ENCODE results near the gene SLC2A5.

Gene SLC2A5

DNA sequence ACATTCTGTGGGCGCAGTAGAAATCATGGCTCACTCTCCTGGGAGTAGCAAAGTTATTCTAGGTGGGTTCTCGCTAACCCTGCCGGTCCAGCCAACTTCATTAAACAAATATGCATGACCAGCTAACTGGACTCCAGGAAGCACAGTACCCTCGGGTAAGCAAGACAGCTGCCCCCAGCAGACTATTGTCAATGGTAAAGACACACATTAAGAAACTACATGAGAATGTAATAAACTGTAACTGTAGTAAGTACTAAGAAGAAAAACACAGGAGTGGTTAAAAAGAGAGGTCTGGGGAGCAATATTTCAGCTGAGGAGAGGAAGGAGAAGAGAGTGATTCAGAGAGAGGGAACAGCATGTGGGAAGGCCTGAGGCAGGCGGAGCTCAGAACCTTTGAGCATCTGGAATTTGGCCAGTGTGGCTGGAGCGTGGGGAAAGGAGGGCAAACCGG is 7.4 kb downstream of the SLC2A5 start:
- H3K36me3 Mint-ChIP-seq: no peaks in the 10 kb centered on the region
- CTCF ChIA-PET: interaction anchor here (0.8 to 0.9 kb wide), 2 partner anchors 40 to 45 kb away, joined by 3 read pairs; no protein-coding TSS in a partner anchor
- no peaks in the 10 kb centered on the region for H3K9me3 Mint-ChIP-seq
- H3K27me3 Mint-ChIP-seq: peaks cover 19% of the 10 kb centered on the region
- no peak overlapping the region for H3K4me3 Mint-ChIP-seq
- no peak overlapping the region for H3K27ac Mint-ChIP-seq
- no peaks in the 10 kb centered on the region for H3K4me1 Mint-ChIP-seq
- DNase-seq: no peak

- CTCF ChIA-PET: interaction anchor here (0.8 to 0.9 kb wide), 2 partner anchors 41 to 46 kb away, joined by 3 read pairs; no protein-coding TSS in a partner anchor
- H3K9me3 Mint-ChIP-seq: no peaks in the 10 kb centered on the region
- no peak overlapping the region for H3K27ac Mint-ChIP-seq
- no peaks in the 10 kb centered on the region for H3K36me3 Mint-ChIP-seq
- H3K4me1 Mint-ChIP-seq: no peaks in the 10 kb centered on the region
- no peak overlapping the region for H3K4me3 Mint-ChIP-seq
- H3K27me3 Mint-ChIP-seq: peaks cover 16% of the 10 kb centered on the region
- DNase-seq: no peak
Observed at GRCh38 chr1:9061252-9061960, 8.0 kb downstream of the SLC2A5 start.

DNA sequence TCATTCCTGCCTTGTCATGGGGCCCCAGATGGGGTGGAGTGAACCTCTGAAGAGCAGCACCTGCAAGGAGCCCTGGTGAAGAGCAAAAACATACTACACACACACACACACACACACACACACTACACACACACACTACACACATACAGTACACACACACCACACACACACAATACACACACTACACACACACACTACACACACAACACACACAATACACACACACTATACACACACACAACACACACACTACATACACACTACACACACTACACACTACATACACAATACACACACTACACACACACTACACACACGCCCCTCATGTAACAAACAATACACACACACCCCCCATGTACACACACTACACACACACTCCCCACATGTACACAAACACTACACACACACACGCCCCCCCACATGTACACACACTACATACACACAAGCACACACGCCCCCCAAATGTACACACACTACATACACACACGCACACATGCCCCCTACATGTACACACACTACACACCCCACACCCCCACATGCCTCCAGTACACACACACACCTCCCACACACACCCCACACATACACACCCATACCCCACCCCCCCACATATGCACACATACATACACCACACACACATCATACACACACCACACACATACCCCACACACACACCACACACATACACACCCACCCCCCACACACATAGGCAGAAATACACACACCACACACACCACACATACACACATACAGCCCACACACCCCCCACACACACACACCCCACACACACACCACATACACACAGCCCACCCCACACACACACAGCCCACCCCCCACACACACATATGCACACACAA is 9.3 kb downstream of the SLC2A5 start:
- no peak overlapping the region for H3K27ac Mint-ChIP-seq
- H3K9me3 Mint-ChIP-seq: no peaks in the 10 kb centered on the region
- DNase-seq: no peak
- H3K27me3 Mint-ChIP-seq: peaks cover 6% of the 10 kb centered on the region
- no peaks in the 10 kb centered on the region for H3K36me3 Mint-ChIP-seq
- no peak overlapping the region for H3K4me3 Mint-ChIP-seq
- no peaks in the 10 kb centered on the region for H3K4me1 Mint-ChIP-seq
- CTCF ChIA-PET: no interaction called here

- no peak for DNase-seq
- no peaks in the 10 kb centered on the region for H3K9me3 Mint-ChIP-seq
- H3K27ac Mint-ChIP-seq: no peak overlapping the region
- peaks cover 4% of the 10 kb centered on the region for H3K27me3 Mint-ChIP-seq
- H3K36me3 Mint-ChIP-seq: no peaks in the 10 kb centered on the region
- H3K4me3 Mint-ChIP-seq: no peak overlapping the region
- no peaks in the 10 kb centered on the region for H3K4me1 Mint-ChIP-seq
- CTCF ChIA-PET: interaction anchor here (0.6 kb wide), 1 partner anchor 854 kb away, joined by 3 read pairs; no protein-coding TSS in a partner anchor
Observed at GRCh38 chr1:9058465-9058864, 11.0 kb downstream of the SLC2A5 start.

DNA sequence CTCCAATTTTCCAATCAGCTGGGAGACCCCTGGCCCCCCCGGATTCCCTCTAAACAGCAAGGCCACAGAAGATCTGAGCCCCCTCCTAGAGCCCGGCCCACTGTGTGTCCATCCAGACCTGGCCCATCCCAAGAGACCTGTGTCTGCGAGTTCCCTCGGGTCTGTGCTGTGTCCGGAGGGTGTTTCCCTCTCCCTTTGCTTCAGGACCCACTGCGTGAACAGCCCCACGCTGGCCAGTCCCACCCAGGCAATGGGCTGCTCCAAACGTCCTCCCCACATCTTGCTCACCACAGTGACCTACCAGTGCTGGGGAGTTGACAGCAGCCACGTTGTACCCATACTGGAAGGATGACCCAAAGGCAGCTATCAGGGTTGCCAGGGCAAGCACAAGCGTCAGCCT is 11.6 kb downstream of the SLC2A5 start:
- Mint-ChIP-seq H3K27me3 (peaks cover 4% of the 10 kb centered on the region), H3K27ac (no peak overlapping the region), H3K36me3 (no peaks in the 10 kb centered on the region), H3K9me3 (no peaks in the 10 kb centered on the region), H3K4me1 (no peaks in the 10 kb centered on the region), H3K4me3 (no peak overlapping the region)
- CTCF ChIA-PET: interaction anchor here (0.9 kb wide), 1 partner anchor 44 kb away, joined by 3 read pairs; no protein-coding TSS in a partner anchor
- no peak for DNase-seq

- Mint-ChIP-seq H3K9me3 (no peaks in the 10 kb centered on the region), H3K36me3 (no peaks in the 10 kb centered on the region), H3K27ac (no peak overlapping the region), H3K4me1 (no peaks in the 10 kb centered on the region), H3K4me3 (no peak overlapping the region), H3K27me3 (peaks cover 15% of the 10 kb centered on the region)
- no peak for DNase-seq
- CTCF ChIA-PET: no interaction called here
Observed at GRCh38 chr1:9052272-9053049, 17.0 kb downstream of the SLC2A5 start.

DNA sequence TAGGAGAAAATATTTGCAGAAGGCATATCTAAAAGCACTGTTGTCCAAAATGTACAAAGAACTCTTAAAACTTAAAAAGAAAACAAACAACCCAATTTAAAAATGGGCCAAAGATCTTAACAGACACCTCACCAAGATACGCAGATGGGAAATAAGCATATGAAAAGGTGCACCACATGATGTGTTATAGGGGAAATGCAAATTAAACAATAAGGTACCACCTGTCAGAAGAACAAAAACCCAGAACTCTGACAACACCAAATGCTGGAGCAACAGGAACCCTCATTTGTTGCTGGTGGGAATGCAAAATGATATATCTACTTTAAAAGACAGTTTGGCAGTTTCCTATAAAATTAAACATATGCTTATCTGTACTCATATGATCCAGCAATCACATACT is 18.1 kb downstream of the SLC2A5 start:
- CTCF ChIA-PET: no interaction called here
- Mint-ChIP-seq H3K9me3 (no peaks in the 10 kb centered on the region), H3K27me3 (peaks cover 19% of the 10 kb centered on the region)

DNA sequence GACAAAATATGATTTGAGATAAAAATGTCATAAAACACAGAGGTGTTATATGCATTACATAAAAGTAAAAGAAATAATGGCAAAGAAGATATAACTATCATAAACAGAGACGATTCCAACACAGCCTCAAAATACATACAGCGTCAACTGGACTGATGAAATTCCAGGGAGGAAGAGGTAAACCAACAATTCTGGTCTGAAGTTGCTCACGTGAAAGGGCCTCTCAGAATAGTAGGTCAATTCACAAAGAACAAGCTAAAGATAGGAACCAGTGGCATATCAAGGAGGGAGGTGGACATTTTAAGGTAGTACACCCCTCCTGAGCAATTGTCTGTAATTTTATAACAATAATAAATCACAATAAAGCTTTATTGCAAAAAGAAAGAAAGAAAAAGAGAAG is 18.6 kb downstream of the SLC2A5 start:
- Mint-ChIP-seq H3K4me1 (no peaks in the 10 kb centered on the region), H3K4me3 (no peak overlapping the region), H3K27ac (no peak overlapping the region), H3K27me3 (peaks cover 24% of the 10 kb centered on the region), H3K9me3 (no peaks in the 10 kb centered on the region), H3K36me3 (no peaks in the 10 kb centered on the region)
- CTCF ChIA-PET: no interaction called here
- DNase-seq: no peak

More for the DNA sequence above, 18.1 kb downstream of the SLC2A5 start:
- H3K36me3 Mint-ChIP-seq: no peaks in the 10 kb centered on the region
- H3K27ac Mint-ChIP-seq: no peak overlapping the region
- H3K4me1 Mint-ChIP-seq: no peaks in the 10 kb centered on the region
- no peak overlapping the region for H3K4me3 Mint-ChIP-seq
- DNase-seq: no peak

DNA sequence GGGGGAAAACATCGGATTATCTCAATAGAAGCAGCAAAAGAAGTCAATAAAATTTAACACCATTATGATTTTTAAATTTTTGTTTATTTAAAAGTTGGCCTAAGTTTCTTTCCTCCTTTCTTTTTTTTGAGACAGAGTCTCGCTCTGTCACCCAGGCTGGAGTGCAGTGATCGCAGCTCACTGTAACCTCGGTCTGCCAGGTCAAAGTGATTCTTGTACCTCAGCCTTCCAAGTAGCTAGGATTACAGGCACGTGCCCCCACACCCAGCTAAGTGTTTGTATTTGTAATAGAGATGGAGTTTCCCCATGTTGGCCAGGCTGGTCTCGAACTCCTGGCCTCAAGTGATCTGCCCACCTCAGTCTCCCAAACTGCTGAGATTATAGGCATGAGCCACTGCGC is 20.9 kb downstream of the SLC2A5 start:
- no peak overlapping the region for H3K4me3 Mint-ChIP-seq
- H3K27me3 Mint-ChIP-seq: peaks cover 35% of the 10 kb centered on the region
- no peak overlapping the region for H3K27ac Mint-ChIP-seq
- CTCF ChIA-PET: no interaction called here
- no peaks in the 10 kb centered on the region for H3K36me3 Mint-ChIP-seq
- no peaks in the 10 kb centered on the region for H3K4me1 Mint-ChIP-seq
- no peaks in the 10 kb centered on the region for H3K9me3 Mint-ChIP-seq
- no peak for DNase-seq

- Mint-ChIP-seq H3K36me3 (no peaks in the 10 kb centered on the region), H3K4me1 (no peaks in the 10 kb centered on the region)
- CTCF ChIA-PET: no interaction called here
Observed at GRCh38 chr1:9047019-9047418, 22.4 kb downstream of the SLC2A5 start.

GRCh38 chr1:9045861-9046510 is 23.4 kb downstream of the SLC2A5 start:
- Mint-ChIP-seq H3K36me3 (no peaks in the 10 kb centered on the region), H3K9me3 (no peaks in the 10 kb centered on the region), H3K27me3 (peaks cover 38% of the 10 kb centered on the region), H3K4me3 (no peak overlapping the region), H3K27ac (no peak overlapping the region), H3K4me1 (no peaks in the 10 kb centered on the region)
- no peak for DNase-seq
- CTCF ChIA-PET: no interaction called here

More at GRCh38 chr1:9047019-9047418, 22.4 kb downstream of the SLC2A5 start:
- Mint-ChIP-seq H3K27ac (no peak overlapping the region), H3K4me3 (no peak overlapping the region), H3K27me3 (peaks cover 41% of the 10 kb centered on the region), H3K9me3 (no peaks in the 10 kb centered on the region)
- DNase-seq: no peak

- Mint-ChIP-seq H3K27ac (no peak overlapping the region), H3K27me3 (peaks cover 26% of the 10 kb centered on the region), H3K4me1 (no peaks in the 10 kb centered on the region), H3K9me3 (no peaks in the 10 kb centered on the region), H3K4me3 (no peak overlapping the region), H3K36me3 (no peaks in the 10 kb centered on the region)
- no peak for DNase-seq
- CTCF ChIA-PET: interaction anchor here (1.2 kb wide), 1 partner anchor 195 kb away, joined by 3 read pairs; no protein-coding TSS in a partner anchor
Observed at GRCh38 chr1:9044236-9044635, 25.2 kb downstream of the SLC2A5 start.

DNA sequence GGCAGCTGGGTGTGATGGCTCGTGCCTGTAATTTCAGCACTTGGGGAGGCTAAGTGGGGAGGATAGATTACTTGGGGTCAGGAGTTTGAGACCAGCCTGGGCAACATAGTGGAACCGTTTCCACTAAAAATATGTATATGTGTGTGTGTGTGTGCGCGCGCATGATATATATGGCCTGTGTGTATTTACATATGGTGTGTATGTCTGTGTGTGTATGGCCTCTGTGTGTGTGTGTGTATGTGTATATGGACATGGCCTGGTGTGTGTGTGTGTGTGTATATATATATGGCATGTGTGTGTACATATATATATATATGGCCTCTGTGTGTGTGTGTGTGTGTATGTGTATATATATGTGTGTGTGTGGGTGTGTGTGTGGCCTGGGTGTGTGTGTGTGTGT is 27.2 kb downstream of the SLC2A5 start:
- H3K4me3 Mint-ChIP-seq: no peak overlapping the region
- no peak overlapping the region for H3K27ac Mint-ChIP-seq
- H3K9me3 Mint-ChIP-seq: no peaks in the 10 kb centered on the region
- no peaks in the 10 kb centered on the region for H3K4me1 Mint-ChIP-seq
- H3K27me3 Mint-ChIP-seq: peaks cover 26% of the 10 kb centered on the region
- DNase-seq: no peak
- CTCF ChIA-PET: no interaction called here
- no peaks in the 10 kb centered on the region for H3K36me3 Mint-ChIP-seq

Data from activated naive CD4-positive, alpha-beta T cell treated with anti-CD3 and anti-CD28 coated beads, Interleukin-2, amount 10 ng/mL, durations not matched to agents 7 days and 5 days (primary cell).